Left forelimb (tissue), 1 donor: ENCODE data around the gene ILK.

Experiments used
- DNase-seq: peaks from one replicate; pipeline ENCODE4 v3.0.0-alpha.2; 2018; ENCODE audit warnings: low spot score

Gene ILK

DNA sequence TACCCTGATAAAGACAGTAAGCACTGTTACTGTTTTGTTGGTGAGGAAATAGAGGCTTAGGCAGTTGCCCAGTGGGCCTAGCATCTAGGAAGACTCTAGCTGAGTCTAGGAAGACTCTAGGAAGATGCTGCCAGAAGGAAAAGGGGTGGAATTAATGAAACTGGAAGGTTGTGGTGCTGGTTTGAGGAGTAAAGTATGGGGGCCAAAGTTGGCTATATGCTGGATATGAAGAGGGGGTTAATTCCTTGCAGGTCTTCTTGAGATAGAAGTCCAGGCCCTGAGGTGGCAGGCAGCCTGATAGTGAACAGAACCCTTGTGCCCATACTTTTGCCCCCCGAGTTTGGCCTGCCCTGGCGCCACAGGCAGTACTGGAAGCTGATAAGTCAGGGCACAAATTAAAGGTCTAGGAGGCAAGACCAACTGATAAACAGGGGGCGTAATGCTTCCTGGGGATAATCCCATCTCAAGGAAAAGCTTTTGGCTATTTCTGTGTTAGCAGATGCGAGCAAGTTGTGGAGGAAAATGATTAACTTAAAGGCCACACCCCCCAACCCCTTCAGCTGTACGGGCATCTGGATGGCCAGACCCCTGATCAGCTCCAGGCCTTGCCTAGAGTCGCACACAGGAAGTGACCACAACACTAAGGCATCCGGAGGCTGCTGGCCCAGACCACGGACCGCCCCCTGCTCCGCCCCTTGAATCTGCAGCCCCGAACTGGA lies 3.1 kb downstream of the ILK start:
- DNase-seq: peak; percentile 93

DNA sequence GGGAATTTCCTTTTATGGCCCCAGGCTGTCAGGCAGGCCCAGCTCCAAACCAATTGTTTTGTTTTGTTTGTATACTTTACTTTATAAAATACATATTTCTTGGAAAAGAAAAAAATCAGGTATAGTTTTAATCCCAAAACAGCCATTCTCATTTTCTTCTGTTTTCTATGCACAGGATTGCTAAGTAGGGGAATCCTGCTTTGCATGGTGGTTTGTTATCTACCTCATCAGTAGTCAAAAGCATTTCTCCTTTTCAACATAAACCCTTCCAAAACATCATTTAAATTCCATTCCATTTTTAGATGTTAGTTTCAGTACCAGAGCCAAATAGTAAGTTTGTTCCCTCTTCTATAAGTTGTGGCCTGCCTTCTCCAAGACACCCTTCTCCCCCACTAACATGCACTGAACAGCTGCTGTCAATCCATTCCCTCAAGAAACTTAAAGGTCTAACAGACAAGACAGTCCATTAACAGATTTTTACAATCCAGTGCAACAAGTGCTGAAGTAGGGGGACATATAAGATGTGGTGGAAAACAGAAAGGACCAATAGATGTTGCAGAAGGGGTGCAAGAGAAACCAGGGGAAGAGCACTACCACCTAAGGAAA lies 3.7 kb downstream of the ILK start:
- DNase-seq: no peak

GRCh38 chr11:6608011-6608410 lies 4.4 kb downstream of the ILK start:
- DNase-seq: no peak

- no peak for DNase-seq
Observed at GRCh38 chr11:6608726-6609501, 5.3 kb downstream of the ILK start.

DNA sequence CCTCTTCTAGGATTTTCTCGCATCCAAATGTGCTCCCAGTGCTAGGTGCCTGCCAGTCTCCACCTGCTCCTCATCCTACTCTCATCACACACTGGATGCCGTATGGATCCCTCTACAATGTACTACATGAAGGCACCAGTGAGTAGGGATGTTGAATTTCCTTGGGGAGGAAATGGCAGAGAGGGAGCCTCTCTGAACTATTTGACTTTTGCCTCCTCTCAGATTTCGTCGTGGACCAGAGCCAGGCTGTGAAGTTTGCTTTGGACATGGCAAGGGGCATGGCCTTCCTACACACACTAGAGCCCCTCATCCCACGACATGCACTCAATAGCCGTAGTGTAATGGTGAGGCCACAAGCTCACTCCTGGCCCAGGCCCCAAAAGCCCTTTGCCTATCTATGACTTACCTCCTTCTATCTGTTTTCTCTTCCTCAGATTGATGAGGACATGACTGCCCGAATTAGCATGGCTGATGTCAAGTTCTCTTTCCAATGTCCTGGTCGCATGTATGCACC lies 6.0 kb downstream of the ILK start:
- no peak for DNase-seq

DNA sequence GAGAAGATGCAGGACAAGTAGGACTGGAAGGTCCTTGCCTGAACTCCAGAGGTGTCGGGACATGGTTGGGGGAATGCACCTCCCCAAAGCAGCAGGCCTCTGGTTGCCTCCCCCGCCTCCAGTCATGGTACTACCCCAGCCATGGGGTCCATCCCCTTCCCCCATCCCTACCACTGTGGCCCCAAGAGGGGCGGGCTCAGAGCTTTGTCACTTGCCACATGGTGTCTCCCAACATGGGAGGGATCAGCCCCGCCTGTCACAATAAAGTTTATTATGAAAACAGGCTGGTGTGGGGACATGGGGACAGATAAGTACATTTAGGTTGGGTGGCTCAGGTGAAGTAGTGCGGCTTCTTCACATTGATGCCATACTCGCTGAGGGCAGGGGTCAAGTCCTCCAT lies 7.0 kb downstream of the ILK start:
- peak; percentile 37 for DNase-seq

GRCh38 chr11:6611092-6611962 lies 7.8 kb downstream of the ILK start:
- peak; percentile 72 for DNase-seq

GRCh38 chr11:6611963-6612212 lies 8.3 kb downstream of the ILK start:
- no peak for DNase-seq

DNA sequence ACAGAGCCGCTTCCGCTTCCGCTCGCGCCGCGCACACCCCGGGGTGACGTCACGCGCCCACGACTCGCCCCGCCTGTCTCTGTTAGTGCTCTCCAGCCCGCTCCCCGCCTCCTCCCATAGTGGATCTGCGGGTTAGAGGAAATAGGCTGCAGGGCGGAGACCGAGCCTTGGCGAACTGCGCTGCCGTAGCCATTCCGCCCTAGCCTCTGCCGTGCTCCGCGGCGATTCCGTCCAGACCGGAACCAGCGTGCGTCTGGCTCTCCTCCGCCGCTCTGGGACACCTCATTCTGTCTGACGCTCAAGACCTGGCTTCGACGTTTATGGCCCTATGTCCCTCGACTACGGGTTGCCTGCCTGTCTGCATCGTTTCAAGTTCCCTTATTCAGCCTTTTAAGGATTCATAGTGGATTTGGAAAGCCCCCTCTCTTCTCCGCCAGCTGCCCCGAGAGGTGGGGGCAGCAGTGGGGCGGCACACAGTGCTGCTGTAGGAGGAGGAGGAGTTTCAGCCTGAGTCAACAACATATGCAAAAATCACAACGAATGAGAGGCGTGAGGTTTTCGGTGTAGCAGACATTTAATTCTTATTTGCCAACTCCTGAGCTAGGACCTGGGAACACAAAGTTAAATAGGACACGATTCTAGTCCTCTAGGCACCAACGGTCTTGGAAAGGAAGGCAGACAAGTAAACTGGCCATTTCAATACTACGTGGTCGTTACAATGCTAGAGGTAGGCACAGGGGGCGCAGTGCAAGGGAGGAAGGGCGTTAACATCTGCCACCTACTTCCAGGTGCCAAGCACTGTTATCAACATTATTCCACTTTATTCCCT lies 8.9 kb downstream of the ILK start, which contains the start of gene TAF10:
TSS of gene TAF10 (minus strand) at position 4 of the 829 bp plus-strand sequence. CDS start 27 bp downstream, outside the sequence.
- DNase-seq: peak; percentile 98

DNA sequence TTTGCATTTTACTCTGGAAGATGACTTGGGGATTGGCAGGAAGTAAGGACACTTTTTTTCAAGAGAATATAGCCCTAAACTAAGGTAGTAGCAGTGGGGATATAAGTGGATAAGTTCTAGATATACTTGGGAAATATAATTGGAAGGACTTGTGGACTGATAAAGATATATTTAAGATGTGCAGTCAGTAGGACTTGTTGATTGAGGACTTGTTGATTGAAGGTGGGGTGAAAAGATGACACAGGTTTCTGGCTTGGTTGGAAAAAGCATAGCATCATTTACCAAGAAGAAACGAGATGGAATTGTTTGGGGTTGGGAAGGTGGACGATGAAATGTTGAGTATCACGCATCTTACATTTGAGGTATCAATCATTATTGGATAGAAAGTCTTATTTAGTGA lies 9.9 kb downstream of the ILK start:
- DNase-seq: no peak

DNA sequence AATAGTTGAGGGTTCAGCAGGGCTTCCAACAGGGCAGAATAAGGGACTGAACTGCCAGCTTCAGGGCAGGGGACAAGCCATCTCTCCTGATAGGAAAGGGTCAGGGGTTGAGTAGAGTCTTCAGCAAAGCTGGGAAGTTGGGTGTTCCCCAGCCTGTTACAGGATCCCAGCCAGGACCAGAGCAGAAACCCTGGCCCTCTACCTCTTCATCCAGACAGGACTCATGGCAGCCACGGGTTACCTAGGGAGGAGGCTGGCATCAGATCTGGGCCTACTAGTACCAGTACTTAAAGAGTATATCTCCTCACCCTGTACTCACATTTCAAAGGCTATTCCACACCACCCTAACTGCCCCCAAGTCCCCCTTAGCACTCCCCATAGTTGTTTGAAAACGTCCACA lies 10.9 kb downstream of the ILK start:
- no peak for DNase-seq

DNA sequence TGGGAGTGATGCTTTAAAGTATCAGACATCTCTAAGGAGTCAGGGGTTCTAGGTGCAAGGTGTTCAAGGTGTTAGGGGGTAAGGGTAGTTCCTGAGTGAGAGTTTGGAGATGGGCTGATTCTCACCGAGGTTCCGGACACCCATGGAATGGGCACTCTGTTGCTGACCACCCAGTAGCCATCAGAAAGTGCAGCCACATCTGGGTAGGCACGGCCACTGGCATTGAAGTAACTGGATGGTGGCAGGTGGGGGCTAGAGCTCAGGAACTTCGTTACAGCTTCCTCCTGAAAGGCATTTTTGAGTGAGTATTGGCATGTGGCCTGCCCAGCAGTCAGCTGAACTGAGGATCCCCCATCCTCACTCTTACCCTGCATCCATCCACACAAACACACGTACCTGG lies 11.5 kb downstream of the ILK start:
- no peak for DNase-seq

- DNase-seq: no peak
Observed at GRCh38 chr11:6615882-6616585, 12.5 kb downstream of the ILK start.

DNA sequence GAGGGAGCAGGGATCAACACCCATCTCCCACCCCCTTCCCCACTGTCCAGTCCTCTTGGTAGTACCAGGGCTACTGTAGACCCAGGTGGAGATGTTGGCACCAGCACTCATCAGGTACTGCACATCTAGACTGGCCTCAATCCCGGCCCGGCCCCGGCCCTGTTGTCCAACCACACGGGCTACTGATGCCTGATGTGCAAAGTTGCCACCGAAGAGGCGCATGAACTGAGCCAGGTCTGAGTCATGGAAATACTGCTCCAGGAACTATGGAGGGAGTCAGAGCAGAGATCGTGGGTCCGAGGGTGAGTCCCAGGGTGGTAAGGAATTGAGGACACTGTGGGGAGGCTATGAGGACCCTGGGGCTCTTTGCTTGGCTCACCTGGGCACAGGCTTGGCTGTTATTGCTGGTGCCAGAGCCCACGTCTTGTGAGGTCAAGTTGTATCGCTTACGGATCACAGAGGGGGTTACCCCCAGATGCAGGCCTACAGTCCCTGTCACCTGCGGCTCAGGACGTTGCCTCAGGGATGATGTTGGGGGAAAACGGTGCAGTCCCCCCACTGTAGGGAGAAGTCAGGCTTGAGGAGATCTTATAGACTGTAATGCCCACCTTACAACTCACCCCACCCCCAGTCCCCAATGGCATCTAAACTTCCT lies 13.1 kb downstream of the ILK start:
- DNase-seq: no peak

- no peak for DNase-seq
Observed at GRCh38 chr11:6617315-6617781, 13.8 kb downstream of the ILK start.

DNA sequence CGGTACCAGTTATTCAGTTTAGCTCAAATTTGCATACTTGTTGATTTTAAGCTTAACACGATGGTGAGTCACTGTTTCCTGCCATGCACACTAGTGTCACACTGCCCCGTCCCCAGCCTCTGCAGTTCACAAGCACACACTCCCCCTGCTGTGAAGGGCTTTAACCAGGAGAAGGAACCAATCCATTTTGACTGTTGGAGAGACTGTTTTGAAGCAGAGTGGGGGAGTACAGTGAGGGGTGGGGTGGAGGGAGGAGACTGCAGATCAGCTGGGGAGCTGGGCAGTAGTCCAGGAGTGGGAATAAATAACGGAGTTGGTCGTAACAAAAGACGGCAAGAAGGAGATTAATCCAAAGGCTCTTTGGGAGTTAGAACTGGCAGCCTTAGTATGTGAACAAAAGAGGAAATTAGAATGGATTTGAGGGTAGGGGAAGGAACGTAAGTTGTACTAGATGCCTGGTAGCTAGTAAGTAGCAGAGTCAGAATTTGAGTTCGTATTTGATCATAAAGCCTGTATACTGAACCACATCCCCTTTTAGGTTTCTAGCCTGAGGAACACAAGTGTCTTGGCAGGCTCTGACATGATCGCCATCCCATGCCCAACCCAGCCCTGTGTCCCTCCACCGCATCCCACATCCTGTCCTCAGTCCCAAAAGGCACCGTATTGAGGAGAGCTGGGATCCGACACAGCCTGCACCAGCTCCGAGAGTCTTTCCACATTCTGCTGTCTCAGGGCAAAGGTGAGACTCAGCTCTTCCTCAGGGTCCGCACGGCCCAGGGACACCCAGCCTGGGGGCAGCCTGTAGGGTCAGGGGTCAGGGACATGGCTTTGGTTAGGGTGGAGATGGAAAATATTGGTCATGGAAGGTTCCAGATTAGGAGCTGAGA lies 14.8 kb downstream of the ILK start:
- no peak for DNase-seq

GRCh38 chr11:6619004-6619745 lies 15.6 kb downstream of the ILK start, which contains the start of gene TPP1:
Gene TPP1, minus strand, starts transcription at chr11:6619422. Its CDS starts 22 bp downstream, at chr11:6619400.
- peak; percentile 92 for DNase-seq

DNA sequence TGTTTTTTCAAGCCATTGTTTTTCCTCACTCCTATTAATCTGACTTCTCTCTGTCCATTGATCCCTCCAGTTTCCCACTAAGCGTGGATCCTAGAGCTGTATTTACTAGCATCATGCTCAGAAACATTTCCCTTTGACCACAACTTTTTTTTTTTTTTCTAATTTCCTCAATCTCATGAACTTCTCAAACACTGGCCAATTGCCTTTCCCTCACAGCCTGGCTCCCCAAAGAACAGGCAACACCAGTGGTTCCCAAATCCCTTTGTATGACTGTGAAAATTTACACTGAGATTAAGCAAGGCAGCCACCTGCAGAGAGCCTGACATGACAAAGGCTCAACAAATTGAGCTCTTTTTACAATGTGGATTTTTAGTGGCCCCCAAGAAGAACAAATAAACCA lies 17.1 kb downstream of the ILK start:
- no peak for DNase-seq
